Activated effector memory CD4-positive, alpha-beta T cell treated with Interleukin-2 at 50 U/mL for 16 hours (primary cell): ENCODE results near the gene SLC1A2.

Experiments used
- DNase-seq: peaks from one replicate; pipeline ENCODE4 v3.0.0-alpha.2; 2020

SLC1A2 gene

GRCh38 chr11:35375332-35376117 is 43.8 kb downstream of the SLC1A2 start:
- DNase-seq = no peak

GRCh38 chr11:35373284-35373933 is 45.9 kb downstream of the SLC1A2 start:
- no peak for DNase-seq

- DNase-seq = no peak
Observed at GRCh38 chr11:35372565-35373283, 46.6 kb downstream of the SLC1A2 start.

GRCh38 chr11:35367491-35367890 is 51.9 kb downstream of the SLC1A2 start:
- no peak for DNase-seq

- no peak for DNase-seq
Observed at GRCh38 chr11:35366798-35367197, 52.6 kb downstream of the SLC1A2 start.

GRCh38 chr11:35365961-35366360 is 53.4 kb downstream of the SLC1A2 start:
- no peak for DNase-seq

GRCh38 chr11:35365395-35365794 is 54.0 kb downstream of the SLC1A2 start:
- no peak for DNase-seq

GRCh38 chr11:35363854-35364780 is 55.2 kb downstream of the SLC1A2 start:
- no peak for DNase-seq

- no peak for DNase-seq
Observed at GRCh38 chr11:35363246-35363801, 56.0 kb downstream of the SLC1A2 start.

- no peak for DNase-seq
Observed at GRCh38 chr11:35362521-35362980, 56.8 kb downstream of the SLC1A2 start.

GRCh38 chr11:35360055-35360530 is 59.3 kb downstream of the SLC1A2 start:
- no peak for DNase-seq

GRCh38 chr11:35359321-35360054 is 59.9 kb downstream of the SLC1A2 start:
- DNase-seq = no peak

GRCh38 chr11:35358391-35358790 is 61.0 kb downstream of the SLC1A2 start:
- no peak for DNase-seq

GRCh38 chr11:35357923-35358322 is 61.4 kb downstream of the SLC1A2 start:
- DNase-seq = no peak

GRCh38 chr11:35355102-35355749 is 64.1 kb downstream of the SLC1A2 start:
- DNase-seq = no peak

GRCh38 chr11:35354644-35355043 is 64.7 kb downstream of the SLC1A2 start:
- DNase-seq = no peak

GRCh38 chr11:35352077-35352888 is 67.1 kb downstream of the SLC1A2 start:
- DNase-seq = no peak

GRCh38 chr11:35349897-35350296 is 69.5 kb downstream of the SLC1A2 start:
- no peak for DNase-seq

- no peak for DNase-seq
Observed at GRCh38 chr11:35348898-35349687, 70.3 kb downstream of the SLC1A2 start.
